GM19467 (cell line): ENCODE measurements around the gene SMYD4.
"Not testable (repeated sequence)": the region's sequence is repeated elsewhere in the genome, so short reads cannot be mapped to it uniquely, and the experiment has no call there.

ENCODE experiments used
- ATAC-seq: cut with Tn5 transposase; IDR thresholded peaks from one replicate; pipeline ENCODE4 v1.9.1; 2021; ENCODE audit warnings: mild to moderate bottlenecking, moderate library complexity; ENCODE audit not compliant: unreplicated experiment

SMYD4 gene

GRCh38 chr17:1783271-1783670, 46.4 kb downstream of the SMYD4 start:
- no peak for ATAC-seq

GRCh38 chr17:1782171-1782567, 47.5 kb downstream of the SMYD4 start:
- ATAC-seq = no peak

- no peak for ATAC-seq
Observed at GRCh38 chr17:1779571-1780131, 50.1 kb downstream of the SMYD4 start.

DNA sequence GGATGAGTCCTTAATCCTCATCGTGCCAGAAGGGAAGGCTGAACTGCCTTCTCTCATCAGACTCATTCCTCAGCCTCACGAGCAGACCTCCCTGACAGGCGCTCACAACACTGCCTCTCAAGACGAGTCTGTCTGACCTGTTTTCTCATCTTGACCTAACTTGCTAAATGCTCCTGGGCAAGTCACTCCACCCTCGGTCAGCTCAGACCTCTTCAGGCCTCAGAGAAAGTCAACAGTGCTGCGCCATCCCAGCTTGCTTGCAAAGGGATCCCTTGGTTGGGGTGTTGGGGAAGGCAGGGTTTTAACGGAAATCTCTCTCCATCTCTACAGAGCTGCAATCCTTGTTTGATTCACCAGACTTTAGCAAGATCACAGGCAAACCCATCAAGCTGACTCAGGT, 52.8 kb downstream of the SMYD4 start:
- no peak for ATAC-seq

GRCh38 chr17:1776328-1776727, 53.4 kb downstream of the SMYD4 start:
- ATAC-seq = no peak

- no peak for ATAC-seq
Observed at GRCh38 chr17:1774390-1775176, 55.1 kb downstream of the SMYD4 start.

DNA sequence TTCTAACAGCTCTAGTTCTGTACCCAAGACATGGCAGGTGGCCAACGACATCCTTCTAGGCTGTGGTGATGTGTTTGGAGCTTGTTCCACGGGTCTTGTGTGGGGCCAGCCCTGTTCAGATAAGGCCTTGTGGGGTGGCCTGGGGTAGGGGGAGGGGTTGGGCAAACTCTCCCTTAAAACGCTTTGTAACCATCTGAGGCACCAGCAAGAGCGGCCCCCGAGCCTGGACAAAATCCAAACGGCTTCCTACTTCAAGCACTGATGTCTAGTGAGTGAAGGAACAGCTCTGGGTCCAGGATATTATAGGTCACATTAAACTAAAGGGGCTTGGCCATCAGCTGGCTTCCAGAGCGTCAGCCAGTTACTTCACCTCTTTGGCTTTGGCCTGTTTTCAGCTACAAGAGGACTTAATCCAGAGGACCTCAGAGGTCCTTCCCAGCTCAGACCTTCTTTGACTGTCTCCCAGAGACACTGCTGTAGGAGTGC, 56.0 kb downstream of the SMYD4 start:
- no peak for ATAC-seq

GRCh38 chr17:1773000-1773695, 56.6 kb downstream of the SMYD4 start:
- not testable (repeated sequence) for ATAC-seq

DNA sequence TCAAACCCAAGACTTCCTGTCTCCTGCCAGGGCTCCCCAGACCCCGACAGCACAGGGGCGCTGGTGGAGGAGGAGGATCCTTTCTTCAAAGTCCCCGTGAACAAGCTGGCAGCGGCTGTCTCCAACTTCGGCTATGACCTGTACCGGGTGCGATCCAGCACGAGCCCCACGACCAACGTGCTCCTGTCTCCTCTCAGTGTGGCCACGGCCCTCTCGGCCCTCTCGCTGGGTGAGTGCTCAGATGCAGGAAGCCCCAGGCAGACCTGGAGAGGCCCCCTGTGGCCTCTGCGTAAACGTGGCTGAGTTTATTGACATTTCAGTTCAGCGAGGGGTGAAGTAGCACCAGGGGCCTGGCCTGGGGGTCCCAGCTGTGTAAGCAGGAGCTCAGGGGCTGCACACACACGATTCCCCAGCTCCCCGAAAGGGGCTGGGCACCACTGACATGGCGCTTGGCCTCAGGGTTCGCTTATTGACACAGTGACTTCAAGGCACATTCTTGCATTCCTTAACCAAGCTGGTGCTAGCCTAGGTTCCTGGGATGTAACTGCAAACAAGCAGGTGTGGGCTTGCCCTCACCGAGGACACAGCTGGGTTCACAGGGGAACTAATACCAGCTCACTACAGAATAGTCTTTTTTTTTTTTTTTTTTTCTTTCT, 59.8 kb downstream of the SMYD4 start:
- ATAC-seq = no peak

GRCh38 chr17:1767358-1767757, 62.3 kb downstream of the SMYD4 start:
- no peak for ATAC-seq

GRCh38 chr17:1766382-1767135, 63.1 kb downstream of the SMYD4 start:
- no peak for ATAC-seq

GRCh38 chr17:1765576-1765975, 64.1 kb downstream of the SMYD4 start:
- no peak for ATAC-seq

- ATAC-seq = not testable (repeated sequence)
Observed at GRCh38 chr17:1764705-1765104, 65.0 kb downstream of the SMYD4 start.

- ATAC-seq = no peak
Observed at GRCh38 chr17:1764284-1764683, 65.4 kb downstream of the SMYD4 start.

- no peak for ATAC-seq
Observed at GRCh38 chr17:1762901-1763898, 66.5 kb downstream of the SMYD4 start.

DNA sequence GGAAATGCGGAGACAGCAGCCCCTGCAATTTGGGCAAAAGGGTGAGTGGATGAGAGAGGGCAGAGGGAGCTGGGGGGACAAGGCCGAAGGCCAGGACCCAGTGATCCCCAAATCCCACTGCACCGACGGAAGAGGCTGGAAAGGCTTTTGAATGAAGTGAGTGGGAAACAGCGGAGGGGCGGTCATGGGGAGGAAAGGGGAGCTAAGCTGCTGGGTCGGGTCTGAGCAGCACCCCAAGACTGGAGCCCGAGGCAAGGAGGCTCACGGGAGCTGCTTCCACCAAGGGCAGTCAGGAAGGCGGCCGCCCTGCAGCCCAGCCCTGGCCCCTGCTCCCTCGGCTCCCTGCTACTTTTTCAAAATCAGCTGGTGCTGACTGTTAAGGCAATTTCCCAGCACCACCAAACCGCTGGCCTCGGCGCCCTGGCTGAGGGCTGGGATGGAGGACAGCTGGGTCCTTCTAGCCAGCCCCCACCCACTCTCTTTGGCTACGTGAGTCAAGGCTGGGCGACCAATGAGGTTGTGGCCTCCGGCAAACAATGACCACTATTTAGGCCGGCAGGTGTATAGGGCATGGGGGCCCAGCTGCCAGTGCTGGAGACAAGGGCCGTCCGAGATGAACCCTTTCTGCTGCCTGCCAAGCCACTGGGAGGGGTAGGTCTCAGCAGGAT, 67.3 kb downstream of the SMYD4 start:
- no peak for ATAC-seq

DNA sequence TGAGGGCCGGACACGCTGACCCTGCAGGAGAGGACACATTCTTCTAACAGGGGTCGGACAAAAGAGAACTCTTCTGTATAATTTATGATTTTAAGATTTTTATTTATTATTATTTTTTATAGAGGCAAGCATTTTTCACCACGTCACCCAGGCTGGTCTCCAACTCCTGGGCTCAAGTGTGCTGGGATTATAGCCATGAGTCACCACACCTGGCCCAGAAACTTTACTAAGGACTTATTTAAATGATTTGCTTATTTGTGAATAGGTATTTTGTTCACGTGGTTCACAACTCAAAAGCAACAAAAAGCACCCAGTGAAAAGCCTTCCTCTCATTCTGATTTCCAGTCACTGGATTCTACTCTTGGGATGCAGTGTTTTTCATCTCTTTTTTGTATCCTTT, 70.2 kb downstream of the SMYD4 start:
- no peak for ATAC-seq

DNA sequence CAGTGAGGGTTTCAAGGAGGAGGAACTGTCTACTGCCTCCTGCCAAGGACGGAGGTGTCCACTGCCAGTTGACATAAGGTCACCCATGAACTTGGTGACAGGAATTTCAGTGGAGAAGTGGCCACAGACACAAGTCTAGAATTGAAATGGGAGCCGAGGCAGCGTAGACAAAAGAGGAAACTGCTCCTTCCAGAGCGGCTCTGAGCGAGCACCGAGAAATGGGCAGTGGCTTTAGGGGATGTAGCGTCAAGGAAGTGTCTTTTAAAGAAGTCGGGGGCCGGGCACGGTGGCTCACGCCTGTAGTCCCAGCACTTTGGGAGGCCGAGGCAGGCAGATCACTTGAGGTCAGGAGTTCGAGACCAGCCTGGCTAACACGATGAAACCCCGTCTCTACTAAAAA, 70.9 kb downstream of the SMYD4 start:
- ATAC-seq = no peak

DNA sequence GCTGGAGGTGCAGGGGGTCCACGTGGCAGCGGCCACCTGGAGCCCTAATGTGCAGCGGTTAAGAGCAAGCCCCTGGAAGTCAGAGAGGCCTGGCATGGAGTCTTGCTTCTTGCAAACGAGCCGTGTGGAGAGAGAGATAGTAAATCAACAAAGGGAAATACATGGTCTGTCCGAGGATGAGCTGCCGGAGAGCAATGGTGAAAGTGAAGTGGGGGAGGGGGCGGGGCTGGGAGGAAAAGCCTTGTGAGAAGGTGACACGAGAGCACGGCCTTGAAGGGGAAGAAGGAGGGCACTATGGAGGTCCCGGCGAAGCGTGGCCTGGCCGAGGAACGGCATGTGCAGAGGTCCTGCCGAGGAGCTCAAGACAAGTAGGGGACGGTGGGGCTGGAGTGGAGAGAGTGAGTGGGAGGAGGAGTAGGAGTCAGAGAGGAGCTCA, 73.9 kb downstream of the SMYD4 start:
- ATAC-seq = no peak
